Measurements from ENCODE around the gene CDC42BPG.

CDC42BPG gene

GRCh38 chr11:64805481-64805880 is 39.0 kb downstream of the CDC42BPG start:
- Histone ChIP-seq H3K9ac (ENCODE audit: low read length) (no peak overlapping the region), H3K36me3 (ENCODE audit: control insufficient read depth, insufficient read depth, low read length) (no peaks in the 10 kb centered on the region), H3K27me3 (ENCODE audit: control insufficient read depth, insufficient read depth, low read length) (no peaks in the 10 kb centered on the region), H3K4me1 (ENCODE audit: control insufficient read depth, insufficient read depth, low read length) (peaks cover 7% of the 10 kb centered on the region), H3K4me3 (ENCODE audit: low read length) (no peak overlapping the region), H3K27ac (ENCODE audit: low read depth, low read length) (no peak overlapping the region)

GRCh38 chr11:64804346-64805210 is 39.9 kb downstream of the CDC42BPG start:
- Histone ChIP-seq H3K36me3 (ENCODE audit: control insufficient read depth, insufficient read depth, low read length) (no peaks in the 10 kb centered on the region), H3K27ac (ENCODE audit: low read depth, low read length) (no peak overlapping the region), H3K27me3 (ENCODE audit: control insufficient read depth, insufficient read depth, low read length) (no peaks in the 10 kb centered on the region), H3K9ac (ENCODE audit: low read length) (no peak overlapping the region), H3K4me3 (ENCODE audit: low read length) (no peak overlapping the region), H3K4me1 (ENCODE audit: control insufficient read depth, insufficient read depth, low read length) (peaks cover 6% of the 10 kb centered on the region)

GRCh38 chr11:64803846-64804345 is 40.6 kb downstream of the CDC42BPG start:
- Histone ChIP-seq H3K27me3 (ENCODE audit: control insufficient read depth, insufficient read depth, low read length) (no peaks in the 10 kb centered on the region), H3K36me3 (ENCODE audit: control insufficient read depth, insufficient read depth, low read length) (no peaks in the 10 kb centered on the region), H3K4me3 (ENCODE audit: low read length) (peak overlapping the region; percentile 69), H3K4me1 (ENCODE audit: control insufficient read depth, insufficient read depth, low read length) (peaks cover 4% of the 10 kb centered on the region), H3K9ac (ENCODE audit: low read length) (no peak overlapping the region), H3K27ac (ENCODE audit: low read depth, low read length) (peak overlapping the region; percentile 68)

GRCh38 chr11:64803158-64803845 is 41.2 kb downstream of the CDC42BPG start, which contains the start of gene MAP4K2:
Gene MAP4K2, minus strand, starts transcription at chr11:64803214. Its CDS starts 65 bp downstream, at chr11:64803149.
- Histone ChIP-seq H3K27me3 (ENCODE audit: control insufficient read depth, insufficient read depth, low read length) (no peaks in the 10 kb centered on the region), H3K4me1 (ENCODE audit: control insufficient read depth, insufficient read depth, low read length) (peaks cover 4% of the 10 kb centered on the region), H3K9ac (ENCODE audit: low read length) (peak within 1 kb of the TSS; percentile 34), H3K36me3 (ENCODE audit: control insufficient read depth, insufficient read depth, low read length) (no peaks in the 10 kb centered on the region), H3K4me3 (ENCODE audit: low read length) (peak within 1 kb of the TSS; percentile 69), H3K27ac (ENCODE audit: low read depth, low read length) (peak within 1 kb of the TSS; percentile 68)

GRCh38 chr11:64802370-64803157 is 41.9 kb downstream of the CDC42BPG start:
- H3K36me3 ChIP-seq (ENCODE audit: control insufficient read depth, insufficient read depth, low read length): no peaks in the 10 kb centered on the region
- H3K4me1 ChIP-seq (ENCODE audit: control insufficient read depth, insufficient read depth, low read length): peaks cover 4% of the 10 kb centered on the region
- H3K9ac ChIP-seq (ENCODE audit: low read length): peak overlapping the region; percentile 21
- peak overlapping the region; percentile 59 for H3K27ac ChIP-seq (ENCODE audit: low read depth, low read length)
- H3K4me3 ChIP-seq (ENCODE audit: low read length): peak overlapping the region; percentile 62
- no peaks in the 10 kb centered on the region for H3K27me3 ChIP-seq (ENCODE audit: control insufficient read depth, insufficient read depth, low read length)

- Histone ChIP-seq H3K27me3 (ENCODE audit: control insufficient read depth, insufficient read depth, low read length) (no peaks in the 10 kb centered on the region), H3K4me3 (ENCODE audit: low read length) (peak overlapping the region; percentile 62), H3K36me3 (ENCODE audit: control insufficient read depth, insufficient read depth, low read length) (peaks cover 2% of the 10 kb centered on the region), H3K9ac (ENCODE audit: low read length) (no peak overlapping the region), H3K4me1 (ENCODE audit: control insufficient read depth, insufficient read depth, low read length) (peaks cover 4% of the 10 kb centered on the region), H3K27ac (ENCODE audit: low read depth, low read length) (peak overlapping the region; percentile 59)
These were observed 42.7 kb downstream of the CDC42BPG start for GRCh38 chr11:64801561-64802369.

GRCh38 chr11:64801158-64801464 is 43.3 kb downstream of the CDC42BPG start:
- H3K4me3 ChIP-seq (ENCODE audit: low read length): no peak overlapping the region
- H3K36me3 ChIP-seq (ENCODE audit: control insufficient read depth, insufficient read depth, low read length): peaks cover 2% of the 10 kb centered on the region
- peaks cover 4% of the 10 kb centered on the region for H3K4me1 ChIP-seq (ENCODE audit: control insufficient read depth, insufficient read depth, low read length)
- H3K9ac ChIP-seq (ENCODE audit: low read length): no peak overlapping the region
- no peak overlapping the region for H3K27ac ChIP-seq (ENCODE audit: low read depth, low read length)
- H3K27me3 ChIP-seq (ENCODE audit: control insufficient read depth, insufficient read depth, low read length): no peaks in the 10 kb centered on the region

GRCh38 chr11:64800303-64801157 is 43.9 kb downstream of the CDC42BPG start:
- Histone ChIP-seq H3K4me3 (ENCODE audit: low read length) (no peak overlapping the region), H3K27ac (ENCODE audit: low read depth, low read length) (no peak overlapping the region), H3K36me3 (ENCODE audit: control insufficient read depth, insufficient read depth, low read length) (peaks cover 2% of the 10 kb centered on the region), H3K9ac (ENCODE audit: low read length) (no peak overlapping the region), H3K27me3 (ENCODE audit: control insufficient read depth, insufficient read depth, low read length) (no peaks in the 10 kb centered on the region), H3K4me1 (ENCODE audit: control insufficient read depth, insufficient read depth, low read length) (peaks cover 4% of the 10 kb centered on the region)

- Histone ChIP-seq H3K4me3 (ENCODE audit: low read length) (no peak overlapping the region), H3K27me3 (ENCODE audit: control insufficient read depth, insufficient read depth, low read length) (no peaks in the 10 kb centered on the region), H3K36me3 (ENCODE audit: control insufficient read depth, insufficient read depth, low read length) (peaks cover 2% of the 10 kb centered on the region), H3K4me1 (ENCODE audit: control insufficient read depth, insufficient read depth, low read length) (peaks cover 4% of the 10 kb centered on the region), H3K9ac (ENCODE audit: low read length) (no peak overlapping the region), H3K27ac (ENCODE audit: low read depth, low read length) (no peak overlapping the region)
These were observed 44.7 kb downstream of the CDC42BPG start for GRCh38 chr11:64799623-64800302.

GRCh38 chr11:64799256-64799622 is 45.2 kb downstream of the CDC42BPG start:
- Histone ChIP-seq H3K4me3 (ENCODE audit: low read length) (no peak overlapping the region), H3K9ac (ENCODE audit: low read length) (no peak overlapping the region), H3K4me1 (ENCODE audit: control insufficient read depth, insufficient read depth, low read length) (peaks cover 4% of the 10 kb centered on the region), H3K27ac (ENCODE audit: low read depth, low read length) (no peak overlapping the region), H3K27me3 (ENCODE audit: control insufficient read depth, insufficient read depth, low read length) (no peaks in the 10 kb centered on the region), H3K36me3 (ENCODE audit: control insufficient read depth, insufficient read depth, low read length) (peaks cover 2% of the 10 kb centered on the region)

All from rectal smooth muscle tissue (tissue), 1 donor.